IMR-90 (cell line): ENCODE data around the gene MGAT5. TPM values are rescaled to one million over a fixed set of nuclear protein-coding genes. Genes with fewer than 3 reads are reported as not detected.

Source experiments
- ATAC-seq: fragments of 200-7000 bp; cut with Tn5 transposase; 2 replicates; pipeline ENCODE4 v1.9.1; 2020; ENCODE audit warnings: low read depth, mild to moderate bottlenecking, moderate library complexity
- BruUV-seq: library from RNA; stranded (reverse); fragments of 400-500 nt; replicated peaks from 2 replicates; lab custom pipeline; 2021; lab: Mats Ljungman, UMichigan
- CTCF ChIA-PET: fragments of 300-600 bp; formaldehyde crosslinking; extraction: SDS; loops from one replicate; lab custom pipeline; 2021; ENCODE audit warnings: antibody characterized with exemption; lab: Yijun Ruan, JAX
- POLR2A ChIA-PET: fragments of 300-600 bp; sonication (Branson Sonifier 250); formaldehyde crosslinking; loops from one replicate; lab custom pipeline; 2022; ENCODE audit warnings: antibody characterized with exemption; ENCODE audit not compliant: unreplicated experiment; lab: Charles Lee
- DNase-seq: peaks from one replicate; pipeline ENCODE4 v3.0.0; 2013
- H2AFZ ChIP-seq: replicated peaks from 2 replicates; pipeline ENCODE3; 2013; ENCODE audit warnings: low read length, mild to moderate bottlenecking; ENCODE audit not compliant: poor library complexity
- H2AK5ac ChIP-seq: 2 replicates; pipeline ENCODE4 v1.6.1; 2013; ENCODE audit warnings: low read depth, low read length, inconsistent platforms
- H2AK9ac ChIP-seq: replicated peaks from 2 replicates; pipeline ENCODE3; 2013; ENCODE audit warnings: mild to moderate bottlenecking, low read depth, low read length, moderate library complexity; ENCODE audit not compliant: poor library complexity
- H2BK120ac ChIP-seq: 2 replicates; pipeline ENCODE4 v1.6.1; 2013; ENCODE audit warnings: low read depth, low read length, inconsistent platforms
- H2BK15ac ChIP-seq: 3 replicates; pipeline ENCODE4 v1.6.1; 2013; ENCODE audit warnings: low read depth, low read length, inconsistent platforms
- H2BK20ac ChIP-seq: 2 replicates; pipeline ENCODE4 v1.6.1; 2013; ENCODE audit warnings: low read depth, mild to moderate bottlenecking, inconsistent platforms, low read length, moderate library complexity
- H2BK5ac ChIP-seq: 2 replicates; pipeline ENCODE4 v1.6.1; 2013; ENCODE audit warnings: mild to moderate bottlenecking, low read depth, low read length, inconsistent platforms; ENCODE audit not compliant: poor library complexity, severe bottlenecking
- H3K14ac ChIP-seq: replicated peaks from 2 replicates; pipeline ENCODE4 v1.6.1; 2013; ENCODE audit warnings: low read depth, low read length, inconsistent platforms
- H3K18ac ChIP-seq: 2 replicates; pipeline ENCODE4 v1.6.1; 2013; ENCODE audit warnings: low read depth, low read length, control low read depth
- H3K23ac ChIP-seq: 2 replicates; pipeline ENCODE4 v1.6.1; 2013; ENCODE audit warnings: low read depth, low read length, inconsistent platforms
- H3K27ac ChIP-seq: 2 replicates; pipeline ENCODE4 v1.5.1; 2013; ENCODE audit warnings: mild to moderate bottlenecking, control low read depth, low read length; ENCODE audit not compliant: insufficient read depth
- H3K27me3 ChIP-seq: 2 replicates; pipeline ENCODE4 v1.6.1; 2013; ENCODE audit warnings: low read length; ENCODE audit not compliant: control insufficient read depth, insufficient read depth
- H3K36me3 ChIP-seq: 2 replicates; pipeline ENCODE4 v1.6.1; 2013; ENCODE audit warnings: low read length, mixed read lengths; ENCODE audit not compliant: control insufficient read depth, insufficient read depth
- H3K4ac ChIP-seq: 2 replicates; pipeline ENCODE4 v1.6.1; 2013; ENCODE audit warnings: low read depth, low read length, inconsistent platforms
- H3K4me1 ChIP-seq: 2 replicates; pipeline ENCODE4 v1.6.1; 2013; ENCODE audit warnings: low read length, mixed read lengths; ENCODE audit not compliant: control insufficient read depth, insufficient read depth
- H3K4me2 ChIP-seq: 2 replicates; pipeline ENCODE4 v1.6.1; 2013; ENCODE audit warnings: low read depth, mild to moderate bottlenecking, control low read depth, low read length, moderate library complexity
- H3K4me3 ChIP-seq: 2 replicates; pipeline ENCODE4 v1.5.1; 2013; ENCODE audit warnings: low read depth, mild to moderate bottlenecking, control low read depth, low read length, moderate library complexity; ENCODE audit not compliant: insufficient read depth
- H3K56ac ChIP-seq: 2 replicates; pipeline ENCODE4 v1.6.1; 2013; ENCODE audit warnings: low read length, inconsistent platforms; ENCODE audit not compliant: insufficient read depth; ENCODE audit errors: extremely low read depth
- H3K79me1 ChIP-seq, 2 experiments: 2 replicates each; pipeline ENCODE4 v1.6.1; 2013; ENCODE audit warnings: low read length in 2 of 2, inconsistent platforms in 1 of 2, low read depth in 1 of 2
- H3K9ac ChIP-seq: 2 replicates; pipeline ENCODE4 v1.6.1; 2013; ENCODE audit warnings: low read depth, low read length, control low read depth
- H3K9me1 ChIP-seq: 2 replicates; pipeline ENCODE4 v1.6.1; 2013; ENCODE audit warnings: low read length, inconsistent platforms; ENCODE audit not compliant: insufficient read depth
- H3K9me3 ChIP-seq: 2 replicates; pipeline ENCODE4 v1.6.1; 2013; ENCODE audit warnings: low read length; ENCODE audit not compliant: control insufficient read depth, insufficient read depth
- H4K20me1 ChIP-seq: 2 replicates; pipeline ENCODE4 v1.6.1; 2013; ENCODE audit warnings: low read length, inconsistent platforms; ENCODE audit not compliant: insufficient read depth
- H4K5ac ChIP-seq: 2 replicates; pipeline ENCODE4 v1.6.1; 2013; ENCODE audit warnings: mild to moderate bottlenecking, low read depth, low read length, control low read depth
- H4K8ac ChIP-seq, 2 experiments: 2 replicates each; pipeline ENCODE4 v1.6.1; 2013; ENCODE audit warnings: low read depth in 2 of 2, low read length in 2 of 2, control low read depth in 1 of 2, inconsistent platforms in 1 of 2
- H4K91ac ChIP-seq: 2 replicates; pipeline ENCODE4 v1.6.1; 2013; ENCODE audit warnings: low read depth, low read length, inconsistent platforms; ENCODE audit not compliant: insufficient read depth
- BHLHE40 ChIP-seq: fragments of 150-350 bp; IDR thresholded peaks from 2 replicates; pipeline ENCODE4 v1.6.1; 2016; ENCODE audit warnings: mild to moderate bottlenecking, low read depth, low read length
- CEBPB ChIP-seq: IDR thresholded peaks from 2 replicates; pipeline ENCODE4 v1.6.1; 2012; ENCODE audit warnings: low read depth, low read length, improper control_type of control experiment
- CHD1 ChIP-seq: IDR thresholded peaks from 2 replicates; pipeline ENCODE4 v1.6.1; 2012; ENCODE audit warnings: low read depth, low read length, improper control_type of control experiment
- CTCF ChIP-seq: conservative IDR thresholded peaks from 2 replicates; pipeline ENCODE4 v1.5.1; 2012; ENCODE audit warnings: mild to moderate bottlenecking, low read depth, low read length, improper control_type of control experiment
- ELK1 ChIP-seq: fragments of 150-350 bp; IDR thresholded peaks from 2 replicates; pipeline ENCODE4 v1.6.1; 2016; ENCODE audit warnings: low read depth, mild to moderate bottlenecking, low read length, moderate library complexity, borderline replicate concordance
- FOS ChIP-seq: fragments of 150-350 bp; IDR thresholded peaks from 2 replicates; pipeline ENCODE4 v1.6.1; 2016; ENCODE audit warnings: low read depth, low read length
- MAFK ChIP-seq: IDR thresholded peaks from 2 replicates; pipeline ENCODE4 v1.6.1; 2012; ENCODE audit warnings: low read depth, low read length, improper control_type of control experiment
- MAZ ChIP-seq: IDR thresholded peaks from 2 replicates; pipeline ENCODE4 v1.6.1; 2012; ENCODE audit warnings: low read depth, mild to moderate bottlenecking, low read length, improper control_type of control experiment, moderate library complexity, borderline replicate concordance
- MXI1 ChIP-seq: IDR thresholded peaks from 2 replicates; pipeline ENCODE4 v1.6.1; 2012; ENCODE audit warnings: low read depth, mild to moderate bottlenecking, low read length, moderate library complexity, borderline replicate concordance
- NFE2L2 ChIP-seq: fragments of 150-350 bp; IDR thresholded peaks from 2 replicates; pipeline ENCODE4 v1.6.1; 2016; ENCODE audit warnings: low read depth, mild to moderate bottlenecking, low read length
- POLR2A ChIP-seq: IDR thresholded peaks from 2 replicates; pipeline ENCODE4 v1.6.1; 2012; ENCODE audit warnings: mild to moderate bottlenecking, low read depth, low read length
- RAD21 ChIP-seq: IDR thresholded peaks from 2 replicates; pipeline ENCODE4 v1.6.1; 2012; ENCODE audit warnings: low read length, improper control_type of control experiment
- RCOR1 ChIP-seq: IDR thresholded peaks from 2 replicates; pipeline ENCODE4 v1.6.1; 2012; ENCODE audit warnings: mild to moderate bottlenecking, low read length, improper control_type of control experiment; ENCODE audit not compliant: insufficient replicate concordance
- RFX5 ChIP-seq: IDR thresholded peaks from 2 replicates; pipeline ENCODE4 v1.8.0; 2012; ENCODE audit warnings: low read depth, mild to moderate bottlenecking, low read length, moderate library complexity
- SMC3 ChIP-seq: fragments of 150-350 bp; IDR thresholded peaks from 2 replicates; pipeline ENCODE4 v1.6.1; 2016; ENCODE audit warnings: low read depth, mild to moderate bottlenecking, antibody characterized with exemption, low read length, moderate library complexity
- WGBS, 2 experiments: methylation state at CpG; one replicate each; pipeline versions ENCODE4 v1.1.5 to v1.1.7; 2013; ENCODE audit warnings: missing lambda C conversion rate in 2 of 2; ENCODE audit not compliant: insufficient read length in 1 of 2; ENCODE audit errors: extremely low coverage in 2 of 2; 5-methylcytosine and 5-hydroxymethylcytosine counted together
- dilution Hi-C: fragments of 300-500 bp; cut with HindIII; formaldehyde crosslinking; loops from one replicate; pipeline ENCODE4 v1.14.3; 2018; ENCODE audit warnings: low sequenced_read_pairs; ENCODE audit not compliant: unreplicated experiment
- in situ Hi-C: fragments of 300-500 bp; cut with MboI; formaldehyde crosslinking; loops from 3 replicates; pipeline ENCODE4 v1.14.3; 2019; ENCODE audit warnings: low sequenced_read_pairs, inconsistent platforms, mixed read lengths
- intact Hi-C: fragments of 100-400 bp; cut with micrococcal nuclease; formaldehyde crosslinking; loops from 2 replicates; pipeline ENCODE4 v1.10.0; 2022
- polyA plus RNA-seq, 3 experiments: library from polyadenylated mRNA; depleted of rRNA; stranded (reverse); fragments of >200 nt; gene quantifications; 2 replicates each; pipeline ENCODE4 v1.2.3, GENCODE V29; 2012; ENCODE audit warnings: low replicate concordance in 1 of 3
- total RNA-seq: library from RNA; depleted of rRNA; stranded (reverse); fragments of >200 nt; gene quantifications from 2 replicates; pipeline ENCODE4 v1.2.3, GENCODE V29; 2012
- TF ChIP-seq, protein P1 (sequence below): fragments of 150-350 bp; IDR thresholded peaks from 2 replicates; pipeline ENCODE4 v1.6.1; 2017; ENCODE audit warnings: mild to moderate bottlenecking, antibody characterized with exemption, low read length, low read depth

Gene MGAT5
- total and polyA plus RNA-seq, 2 of the 4 experiments (the other 2 are of a cell fraction): 22.9 to 59.9 TPM

- Histone ChIP-seq H3K4me2 (no peak overlapping the region), H4K5ac (no peak overlapping the region), H4K8ac (no peak overlapping the region), H3K9me3 (no peaks in the 10 kb centered on the region), H2AK9ac (no peak overlapping the region), H3K4ac (no peak overlapping the region), H3K9ac (no peak overlapping the region), H3K27ac (no peak overlapping the region), H2BK5ac (no peak overlapping the region), H3K56ac (no peak overlapping the region), H2BK120ac (no peak overlapping the region), H4K91ac (no peak overlapping the region), H3K4me3 (no peak overlapping the region), H2AK5ac (no peak overlapping the region), H3K14ac (no peak overlapping the region), H2BK20ac (no peak overlapping the region), H3K9me1 (peaks cover 5% of the 10 kb centered on the region), H4K20me1 (peaks cover 5% of the 10 kb centered on the region; the same call in 1 of the 2 replicates), H2BK15ac (no peak overlapping the region), H3K79me1 (peaks cover 39 to 55% of the 10 kb centered on the region in 2 experiments), H2AFZ (no peak overlapping the region), H3K18ac (no peak overlapping the region), H3K23ac (no peak overlapping the region), H3K27me3 (no peaks in the 10 kb centered on the region), H3K4me1 (peaks cover 5% of the 10 kb centered on the region), H3K36me3 (peaks cover 3% of the 10 kb centered on the region; the same call in 1 of the 2 replicates)
- DNase-seq (no peak), ATAC-seq (no peak)
- intact Hi-C loops: no loop called here
- no peak for TF ChIP-seq CTCF
- TF ChIP-seq FOS: no peak
- TF ChIP-seq CEBPB: no peak
- TF ChIP-seq BHLHE40: no peak
- no peak for TF ChIP-seq CHD1
- TF ChIP-seq MAZ: no peak
- no peak for TF ChIP-seq ELK1
- no peak for TF ChIP-seq POLR2A
- TF ChIP-seq RAD21: no peak
- no peak for TF ChIP-seq SMC3
- no peak for TF ChIP-seq MXI1
- TF ChIP-seq RCOR1: no peak
- no peak for TF ChIP-seq MAFK
- TF ChIP-seq RFX5: no peak
- no peak for TF ChIP-seq NFE2L2
- TF ChIP-seq, protein P1, sequence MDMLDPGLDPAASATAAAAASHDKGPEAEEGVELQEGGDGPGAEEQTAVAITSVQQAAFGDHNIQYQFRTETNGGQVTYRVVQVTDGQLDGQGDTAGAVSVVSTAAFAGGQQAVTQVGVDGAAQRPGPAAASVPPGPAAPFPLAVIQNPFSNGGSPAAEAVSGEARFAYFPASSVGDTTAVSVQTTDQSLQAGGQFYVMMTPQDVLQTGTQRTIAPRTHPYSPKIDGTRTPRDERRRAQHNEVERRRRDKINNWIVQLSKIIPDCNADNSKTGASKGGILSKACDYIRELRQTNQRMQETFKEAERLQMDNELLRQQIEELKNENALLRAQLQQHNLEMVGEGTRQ: no peak
- in situ Hi-C loops: no loop called here
- dilution Hi-C loops: no loop called here
- POLR2A ChIA-PET: no interaction called here
- CTCF ChIA-PET: no interaction called here
- no TSS peak for BruUV-seq
- WGBS, 2 experiments: no CpG with 5 or more reads among the region's 2 CpGs
These were observed 52.6 kb downstream of the MGAT5 start for GRCh38 chr2:134306521-134306920.
